COLO668 (cell line): Measurements from ENCODE around the gene ANKDD1B.
"Not testable (repeated sequence)": the region's sequence is repeated elsewhere in the genome, so short reads cannot be mapped to it uniquely, and the experiment has no call there.

Experiments
- DNase-seq: peaks from one replicate; lab custom pipeline; 2025; ENCODE audit not compliant: unreplicated experiment; lab: John Stamatoyannopoulos, UW

ANKDD1B gene

GRCh38 chr5:75695472-75696351 lies 84.5 kb downstream of the ANKDD1B start:
- not testable (repeated sequence) for DNase-seq

DNA sequence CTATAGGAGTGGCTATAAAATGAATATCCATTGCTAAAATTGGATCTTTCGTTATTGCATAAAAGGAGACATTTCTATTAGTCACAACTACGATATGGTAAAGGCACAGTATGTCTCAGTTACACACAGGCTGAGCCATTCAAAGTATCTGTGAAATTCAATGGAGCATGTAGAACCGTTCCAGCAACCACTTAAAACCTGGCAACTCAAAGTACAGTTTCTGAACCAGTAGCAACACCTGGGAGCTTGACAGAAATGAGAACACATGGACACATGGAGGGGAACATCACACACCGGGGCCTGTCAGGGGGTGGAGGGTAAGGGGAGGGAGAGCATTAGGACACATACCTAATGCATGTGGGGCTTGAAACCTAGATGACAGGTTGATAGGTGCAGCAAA lies 90.6 kb downstream of the ANKDD1B start:
- no peak for DNase-seq

GRCh38 chr5:75706016-75706415 lies 94.8 kb downstream of the ANKDD1B start:
- DNase-seq = no peak

DNA sequence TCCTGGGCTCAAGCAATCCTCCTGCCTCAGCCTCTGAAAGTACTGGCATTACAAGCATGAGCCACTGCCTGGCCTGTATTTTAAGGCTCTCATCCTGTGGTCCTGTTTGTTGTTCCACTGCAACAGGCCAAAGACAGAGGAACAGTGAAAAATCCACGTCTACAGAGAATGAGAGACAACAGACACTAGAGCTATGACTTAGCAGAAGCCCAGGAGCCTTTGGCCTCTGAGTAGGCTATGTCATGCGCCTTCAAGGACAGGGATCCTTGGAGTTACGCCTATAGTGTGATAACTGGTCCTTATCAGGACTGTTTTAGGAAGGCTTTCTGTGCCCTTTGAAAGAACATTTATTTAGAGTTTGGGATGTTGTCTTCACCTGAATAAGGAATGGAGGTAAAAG lies 95.5 kb downstream of the ANKDD1B start:
- no peak for DNase-seq

DNA sequence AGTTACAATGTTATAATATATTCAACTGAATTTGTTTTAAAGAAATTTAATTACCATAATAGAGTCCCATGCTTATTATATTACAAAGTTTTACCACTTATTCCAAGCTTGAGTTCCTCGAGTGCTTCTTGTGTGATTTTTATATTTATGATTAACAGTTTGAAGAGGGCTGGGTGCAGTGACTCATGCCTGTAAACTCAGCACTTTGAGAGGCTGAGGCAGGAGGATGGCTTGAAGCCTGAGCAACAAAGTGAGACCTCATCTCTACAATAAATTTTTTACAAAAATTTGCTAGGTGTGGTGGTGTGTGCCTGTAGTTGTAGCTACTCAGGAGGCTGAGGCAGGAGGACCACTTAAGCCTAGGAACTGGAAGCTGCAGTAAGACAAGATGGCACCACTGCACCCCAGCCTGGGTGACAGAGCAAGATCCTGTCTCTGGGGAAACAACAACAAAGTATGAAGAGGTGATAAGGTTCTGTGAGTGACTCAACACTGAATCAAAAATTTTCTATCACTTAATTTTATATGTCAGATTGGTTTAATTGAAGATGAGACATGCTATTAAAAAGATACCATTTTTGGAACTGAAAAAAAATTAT lies 96.8 kb downstream of the ANKDD1B start:
- no peak for DNase-seq

GRCh38 chr5:75710637-75711036 lies 99.4 kb downstream of the ANKDD1B start:
- DNase-seq = no peak

DNA sequence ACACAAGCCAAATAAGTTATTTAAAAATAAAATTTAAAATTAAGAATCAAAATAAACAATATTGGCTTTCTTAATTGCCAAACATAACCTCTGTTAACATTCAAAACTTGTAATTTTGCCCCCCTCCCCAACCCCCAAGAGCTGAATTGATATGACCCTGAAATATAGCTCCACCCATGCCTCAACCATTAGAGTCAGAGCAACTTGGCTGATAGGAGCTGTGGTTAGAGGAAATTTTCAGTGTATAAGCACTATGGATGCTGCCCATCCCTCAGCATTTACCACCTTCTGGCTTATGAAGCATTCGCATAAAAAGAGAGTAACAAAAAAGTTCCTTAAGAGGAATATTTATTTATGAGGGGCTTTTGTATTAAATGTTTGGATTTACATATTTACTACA lies 99.9 kb downstream of the ANKDD1B start:
- no peak for DNase-seq

DNA sequence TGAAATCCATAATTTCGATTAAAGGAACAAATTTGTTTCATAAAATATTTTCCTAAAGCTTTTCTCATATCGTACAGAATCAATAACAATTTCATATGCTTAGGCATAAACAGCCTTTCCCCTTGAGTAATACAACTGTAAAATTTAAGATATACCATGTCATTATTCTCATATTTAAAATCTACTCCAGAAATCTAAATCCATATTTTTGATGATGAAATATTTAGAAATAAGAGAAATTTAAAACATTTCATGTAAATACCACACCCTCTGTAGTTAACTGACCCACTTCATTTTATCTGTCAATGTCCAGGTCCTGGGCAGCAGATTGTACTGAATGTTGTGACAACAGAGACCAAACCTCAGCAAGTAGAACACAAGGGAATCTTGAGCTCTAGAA lies 100.8 kb downstream of the ANKDD1B start:
- DNase-seq = no peak

DNA sequence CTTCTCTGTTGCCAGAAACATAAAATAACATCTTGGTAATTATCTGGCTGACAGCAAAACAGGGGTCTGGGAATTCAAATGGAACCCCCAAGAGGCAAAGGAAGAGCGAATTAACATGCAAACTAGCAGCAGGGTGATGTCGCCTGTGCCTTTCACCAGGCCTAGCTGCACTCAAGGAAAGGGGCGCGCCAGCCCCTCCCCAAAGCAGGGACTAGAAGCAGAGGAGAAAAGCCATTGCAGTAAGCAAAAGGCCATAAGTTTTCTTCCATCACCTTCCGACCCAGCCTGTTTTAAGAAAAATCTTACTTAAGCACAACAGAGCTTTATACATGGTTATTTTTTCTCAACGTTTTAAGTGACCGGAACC lies 105.4 kb downstream of the ANKDD1B start:
- peak; percentile 40 for DNase-seq

DNA sequence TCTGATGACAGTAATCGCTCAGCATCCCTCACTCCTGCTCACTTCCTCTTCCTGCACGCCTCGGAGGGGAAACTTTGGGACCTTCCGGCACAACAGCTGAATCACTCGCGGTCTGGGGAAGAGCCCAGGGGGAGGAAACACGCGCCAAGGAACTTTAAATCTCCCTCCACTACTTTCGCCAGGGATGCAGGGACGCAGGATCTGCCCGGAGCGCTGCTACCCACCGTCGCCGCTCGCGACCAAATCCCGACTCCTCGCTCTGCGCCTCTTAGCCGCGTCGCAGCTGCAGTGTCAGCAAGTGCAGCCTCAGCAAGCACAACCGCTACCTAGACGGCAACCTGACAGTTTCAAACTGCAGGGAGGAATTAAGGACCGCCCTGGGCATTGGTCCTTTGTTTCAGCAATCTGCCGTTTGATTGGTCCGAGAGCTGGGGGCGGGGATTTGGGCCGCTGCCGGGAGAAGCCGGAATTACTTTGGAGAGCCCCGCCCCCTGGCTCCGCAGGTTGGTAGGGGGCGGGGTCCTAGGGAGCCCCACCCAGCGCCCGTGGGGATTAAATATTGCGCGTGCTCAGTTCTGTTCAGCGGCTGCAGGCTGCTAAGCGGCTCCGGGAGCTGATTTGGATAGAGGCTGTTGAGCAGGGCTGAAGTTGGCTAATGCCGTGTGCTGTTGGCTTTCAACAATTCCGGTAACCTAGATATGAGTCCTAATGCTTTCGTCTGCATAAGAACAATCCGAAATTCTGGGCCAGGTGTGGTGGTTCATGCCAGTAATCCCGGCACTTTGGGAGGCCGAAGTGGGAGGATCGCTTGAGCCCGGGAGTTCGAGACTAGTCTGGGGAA lies 106.0 kb downstream of the ANKDD1B start, which contains the start of gene POC5:
Gene POC5 (minus strand): TSS at position 356 of the 841 bp plus-strand sequence. CDS start 4,500 bp downstream, outside the sequence.
- DNase-seq = peak; percentile 93

DNA sequence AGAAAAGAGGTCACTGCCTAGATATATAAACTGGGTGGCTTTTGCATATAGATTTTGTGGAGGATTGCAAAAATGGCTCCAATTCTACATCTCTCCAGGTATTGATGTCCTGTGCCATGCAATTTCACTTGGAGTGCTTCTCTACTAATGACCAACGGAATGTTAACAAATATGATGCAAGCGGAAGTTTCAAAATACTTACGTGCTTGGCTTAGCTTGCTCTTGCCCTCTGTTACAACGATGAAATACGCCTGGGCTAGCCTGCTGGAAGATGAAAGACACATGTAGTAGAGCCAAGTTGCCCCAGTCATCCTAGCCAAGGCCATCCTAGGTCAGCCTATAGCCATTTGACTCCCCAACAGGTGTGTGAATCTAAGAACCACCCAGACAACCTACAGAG lies 109.6 kb downstream of the ANKDD1B start:
- DNase-seq = no peak
